CD4-positive, alpha-beta T cell (primary cell): ENCODE results near the gene HLCS. TPM values are rescaled to one million over a fixed set of nuclear protein-coding genes. Genes with fewer than 3 reads are reported as not detected.

ENCODE experiments used
- ATAC-seq: fragments of 200-7000 bp; cut with Tn5 transposase; one replicate; pipeline ENCODE4 v1.10.0; 2022; ENCODE audit warnings: mild to moderate bottlenecking; ENCODE audit not compliant: poor library complexity
- CTCF ChIA-PET: fragments of 350-600 bp; sonication (Branson Sonifier 250); formaldehyde crosslinking; loops from one replicate; lab custom pipeline; 2021; ENCODE audit warnings: antibody characterized with exemption, inconsistent platforms; lab: Charles Lee
- POLR2A ChIA-PET: fragments of 350-600 bp; sonication (Branson Sonifier 250); formaldehyde crosslinking; loops from one replicate; lab custom pipeline; 2021; ENCODE audit warnings: antibody characterized with exemption, inconsistent platforms; lab: Charles Lee
- DNase-seq, 14 experiments: peaks; one replicate each; pipeline ENCODE4 v3.0.0-alpha.2; 2013 to 2020; ENCODE audit warnings: mixed read lengths in 2 of 14
- H3K27ac ChIP-seq, 2 donors: one replicate each; pipeline versions ENCODE4 v1.5.1 to v1.7.0; 2013; ENCODE audit warnings: low read length in 2 of 2, low read depth in 1 of 2, mild to moderate bottlenecking in 1 of 2
- H3K27me3 ChIP-seq, 2 experiments: 1 replicate in 1 of 2; 2 replicates in 1 of 2; pipeline versions ENCODE4 v1.6.1 to v1.7.0; 2013; ENCODE audit warnings: low read length in 2 of 2, control low read depth in 1 of 2, mild to moderate bottlenecking in 1 of 2, moderate library complexity in 1 of 2; ENCODE audit not compliant: insufficient read depth in 2 of 2, control insufficient read depth in 1 of 2
- H3K36me3 ChIP-seq: one replicate; pipeline ENCODE4 v1.6.1; 2013; ENCODE audit warnings: low read length, control low read depth; ENCODE audit not compliant: insufficient read depth
- H3K4me1 ChIP-seq: one replicate; pipeline ENCODE4 v1.6.1; 2013; ENCODE audit warnings: low read length, control low read depth; ENCODE audit not compliant: insufficient read depth
- H3K4me3 ChIP-seq: one replicate; pipeline ENCODE4 v1.5.1; 2013; ENCODE audit warnings: mild to moderate bottlenecking, low read length, moderate library complexity
- H3K9me3 ChIP-seq, 2 experiments: 1 replicate in 1 of 2; 2 replicates in 1 of 2; pipeline versions ENCODE4 v1.6.1 to v1.7.0; 2013; ENCODE audit warnings: low read length in 2 of 2, mild to moderate bottlenecking in 2 of 2, control low read depth in 1 of 2, moderate library complexity in 1 of 2; ENCODE audit not compliant: control insufficient read depth in 1 of 2, insufficient read depth in 1 of 2
- H3K27ac Mint-ChIP-seq: one replicate; pipeline ENCODE4 v1.8.0; 2020; ENCODE audit warnings: mixed read lengths
- H3K27me3 Mint-ChIP-seq: one replicate; pipeline ENCODE4 v1.8.0; 2021; ENCODE audit warnings: mixed read lengths
- H3K36me3 Mint-ChIP-seq: one replicate; pipeline ENCODE4 v1.8.0; 2021; ENCODE audit warnings: low read depth, mixed read lengths
- H3K4me1 Mint-ChIP-seq: one replicate; pipeline ENCODE4 v1.8.0; 2021; ENCODE audit warnings: low read depth, mixed read lengths
- H3K4me3 Mint-ChIP-seq: one replicate; pipeline ENCODE4 v1.8.0; 2020; ENCODE audit warnings: mild to moderate bottlenecking, mixed read lengths
- H3K9me3 Mint-ChIP-seq: one replicate; pipeline ENCODE4 v1.8.0; 2020; ENCODE audit warnings: mixed read lengths
- CTCF ChIP-seq: fragments of 200-600 bp; IDR thresholded peaks from one replicate; pipeline ENCODE4 v1.8.0; 2022; ENCODE audit warnings: antibody characterized with exemption, mild to moderate bottlenecking
- intact Hi-C, 2 experiments: fragments of 100-400 bp; cut with DNase I in 1 of 2; cut with micrococcal nuclease in 1 of 2; formaldehyde crosslinking; loops; one replicate each; pipeline versions ENCODE4 v1.15.1 to v1.9.0; 2023 to 2025; cut with DNase I, micrococcal nuclease
- total RNA-seq, 174 experiments: library from RNA in 2 of 174; stranded (reverse) in 2 of 174; gene quantifications; one replicate each; pipeline ENCODE4 v1.2.3 and lab custom pipeline; 2021 to 2026

HLCS gene
- total RNA-seq, 2 experiments from 2014 or later = 8.1 to 10.0 TPM

- Mint-ChIP-seq H3K36me3 (peaks cover 44% of the 10 kb centered on the region), H3K27ac (no peak overlapping the region), H3K4me3 (no peak overlapping the region), H3K27me3 (peaks cover 41% of the 10 kb centered on the region), H3K4me1 (peaks cover 15% of the 10 kb centered on the region), H3K9me3 (no peaks in the 10 kb centered on the region)
- TF ChIP-seq CTCF = no peak
- Histone ChIP-seq H3K27ac (no peak overlapping the region), H3K4me3 (no peak overlapping the region), H3K4me1 (peaks cover 5% of the 10 kb centered on the region), H3K9me3 (no peaks in the 10 kb centered on the region), H3K36me3 (no peaks in the 10 kb centered on the region), H3K27me3 (peaks cover 7 to 19% of the 10 kb centered on the region in 2 experiments)
- ChIA-PET POLR2A (no interaction called here), CTCF (no interaction called here)
- ATAC-seq = no peak
- DNase-seq = no peak
- intact Hi-C loops = no loop called here
These were observed 215.1 kb downstream of the HLCS start for GRCh38 chr21:36751383-36751782.

DNA sequence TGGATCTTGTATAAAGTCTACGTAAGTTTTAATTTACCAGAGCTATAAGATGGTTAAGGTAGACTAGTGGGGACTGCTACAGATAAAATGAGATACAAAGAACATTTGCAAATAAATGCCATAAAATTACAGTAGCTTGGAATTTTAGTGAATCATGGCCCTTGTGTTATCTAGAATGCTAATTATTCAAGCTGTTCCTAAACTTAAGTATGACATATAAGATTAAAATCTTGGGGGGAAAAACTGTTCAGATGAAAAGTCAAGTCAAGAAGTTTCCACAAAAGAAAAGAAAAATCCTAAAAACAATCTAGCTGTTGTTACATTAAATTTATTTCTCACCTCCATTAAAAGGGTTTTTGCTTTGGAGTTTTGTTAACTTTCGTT, 215.9 kb downstream of the HLCS start:
- H3K4me3 Mint-ChIP-seq = no peak overlapping the region
- no peak overlapping the region for H3K27ac ChIP-seq
- no peaks in the 10 kb centered on the region for H3K9me3 Mint-ChIP-seq
- H3K36me3 Mint-ChIP-seq = peaks cover 39% of the 10 kb centered on the region
- peaks cover 5% of the 10 kb centered on the region for H3K4me1 ChIP-seq
- H3K36me3 ChIP-seq = no peaks in the 10 kb centered on the region
- DNase-seq (no peak), ATAC-seq (no peak)
- H3K27me3 Mint-ChIP-seq = peaks cover 46% of the 10 kb centered on the region
- no peak overlapping the region for H3K27ac Mint-ChIP-seq
- H3K27me3 ChIP-seq = peaks cover 11 to 24% of the 10 kb centered on the region in 2 experiments
- no peaks in the 10 kb centered on the region for H3K9me3 ChIP-seq
- CTCF ChIA-PET = no interaction called here
- intact Hi-C loops = no loop called here
- H3K4me1 Mint-ChIP-seq = peaks cover 16% of the 10 kb centered on the region
- TF ChIP-seq CTCF = no peak
- POLR2A ChIA-PET = no interaction called here
- H3K4me3 ChIP-seq = no peak overlapping the region

DNA sequence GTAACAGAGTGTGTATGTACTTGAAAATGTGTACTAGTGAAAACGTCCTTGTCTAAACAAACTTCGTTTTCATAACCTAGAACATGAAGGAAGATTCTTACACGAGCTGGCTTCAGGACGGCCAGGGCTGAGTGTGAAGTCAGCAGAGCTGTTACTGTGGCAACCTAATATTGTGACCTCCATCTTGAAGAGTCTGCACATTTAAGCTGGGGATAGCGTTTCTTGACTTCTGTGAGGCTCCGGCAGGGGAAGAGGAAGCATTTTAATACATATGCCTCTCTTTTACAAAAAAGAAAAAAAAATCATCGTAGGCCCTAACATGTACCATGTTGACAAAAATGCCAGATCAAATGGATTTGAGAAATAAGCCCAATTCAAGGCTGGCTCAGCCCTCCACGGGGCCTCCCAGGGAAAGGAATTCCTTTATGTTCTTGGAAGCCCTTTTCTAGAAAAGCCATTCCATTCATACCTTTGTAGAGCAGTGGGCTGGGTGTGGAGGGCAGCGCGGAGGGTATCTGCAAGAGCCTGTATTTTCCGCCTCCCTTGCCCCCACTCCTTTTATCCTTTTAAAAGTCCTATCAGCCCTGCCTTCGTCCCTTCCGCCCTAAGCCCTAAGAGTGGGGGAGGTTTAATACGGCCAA, 216.4 kb downstream of the HLCS start:
- Histone ChIP-seq H3K4me3 (no peak overlapping the region), H3K4me1 (peaks cover 5% of the 10 kb centered on the region), H3K9me3 (peaks cover 0 to under 1% of the 10 kb centered on the region in 2 experiments), H3K36me3 (no peaks in the 10 kb centered on the region), H3K27ac (no peak overlapping the region), H3K27me3 (peaks cover 15 to 29% of the 10 kb centered on the region in 2 experiments)
- Mint-ChIP-seq H3K4me3 (no peak overlapping the region), H3K27me3 (peaks cover 51% of the 10 kb centered on the region), H3K36me3 (peaks cover 35% of the 10 kb centered on the region), H3K4me1 (peaks cover 16% of the 10 kb centered on the region), H3K27ac (no peak overlapping the region), H3K9me3 (no peaks in the 10 kb centered on the region)
- no peak for DNase-seq
- no peak for TF ChIP-seq CTCF
- ChIA-PET POLR2A (no interaction called here), CTCF (no interaction called here)
- no peak for ATAC-seq
- intact Hi-C loops = no loop called here
